ENCODE data around the gene BCL7A. TPM values are rescaled to one million over a fixed set of nuclear protein-coding genes. Genes with fewer than 3 reads are reported as not detected.

BCL7A gene
- total and polyA plus RNA-seq, 2 donors: 5.5 to 24.3 TPM

DNA sequence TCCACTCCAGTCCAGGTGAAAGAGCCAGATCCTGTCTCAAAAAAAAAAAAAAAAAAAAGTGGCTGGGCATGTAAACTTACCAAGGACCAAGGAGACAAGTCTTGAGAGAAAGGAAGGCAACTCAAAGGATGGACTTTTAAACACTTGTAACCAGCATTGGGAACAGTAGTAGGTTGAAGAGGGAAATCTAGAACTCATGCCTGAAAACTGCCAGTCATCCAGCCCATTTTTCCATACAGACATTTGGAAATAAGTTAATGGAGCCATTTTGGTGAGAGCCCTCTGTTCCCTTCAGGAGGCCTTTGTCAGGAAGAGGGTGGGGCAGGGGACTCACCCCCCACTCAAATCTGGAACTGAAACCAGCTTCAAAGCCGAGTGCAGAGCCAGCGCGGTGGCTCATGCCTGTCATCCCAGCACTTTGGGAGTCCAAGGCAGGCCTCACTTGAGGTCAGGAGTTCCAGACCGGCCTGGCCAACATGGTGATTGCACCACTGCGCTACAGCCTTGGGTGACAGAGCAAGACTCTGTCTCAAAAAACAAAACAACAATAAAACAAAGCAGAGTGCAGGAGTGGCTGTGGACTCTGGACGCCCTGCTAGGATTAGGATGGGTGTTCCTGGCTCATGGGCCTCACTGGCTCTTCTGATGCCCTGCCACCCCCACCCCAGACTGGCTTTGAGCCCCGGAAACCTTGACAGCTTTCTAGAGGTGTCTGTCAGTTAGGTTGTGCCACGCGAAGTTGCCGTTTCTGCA lies 55.2 kb downstream of the BCL7A start:
- DNase-seq (ENCODE audit: low read depth in 6 of 9, low spot score in 9 of 9): no peak

DNA sequence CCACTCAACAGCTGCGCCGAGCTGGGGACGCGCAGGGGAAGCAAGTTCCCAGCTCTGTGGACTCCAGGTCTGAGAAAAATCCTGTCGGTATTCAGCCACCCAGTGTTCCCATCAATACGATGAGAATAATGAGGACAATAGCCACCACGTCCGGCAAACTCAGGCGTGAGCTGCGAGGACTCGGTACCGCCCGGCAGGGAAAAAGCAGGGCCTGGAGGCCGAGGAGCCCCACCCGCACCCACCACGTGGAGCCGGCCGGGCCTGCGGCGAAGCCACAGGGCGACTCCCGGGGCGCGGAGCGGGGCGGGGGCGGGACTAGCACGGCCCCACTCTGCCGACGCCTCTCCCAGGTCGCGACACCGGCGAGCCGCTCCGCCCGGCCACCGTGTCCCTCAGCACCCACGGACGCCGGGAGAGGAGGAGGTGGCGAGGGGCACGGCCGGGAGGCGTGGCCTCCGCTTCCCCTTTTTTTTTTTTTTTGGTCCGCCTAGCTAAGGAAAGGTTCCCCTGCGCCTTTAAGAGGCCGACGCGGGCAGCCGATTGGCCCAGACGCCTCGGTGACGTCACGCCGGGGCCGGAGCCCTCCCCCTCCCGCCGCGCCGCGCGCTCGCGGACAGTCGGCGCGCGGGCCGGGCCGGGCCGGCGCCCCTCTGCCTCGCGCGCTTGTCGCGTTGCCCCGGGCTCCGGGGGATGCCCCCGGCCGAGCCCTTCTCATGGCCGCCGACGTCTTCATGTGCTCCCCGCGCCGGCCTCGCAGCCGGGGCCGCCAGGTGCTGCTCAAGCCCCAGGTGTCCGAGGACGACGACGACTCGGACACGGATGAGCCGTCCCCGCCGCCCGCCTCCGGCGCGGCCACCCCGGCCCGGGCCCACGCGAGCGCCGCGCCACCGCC lies 56.7 kb downstream of the BCL7A start, which contains the start of gene MLXIP:
Gene MLXIP (plus strand): TSS at position 616 of the 892 bp plus-strand sequence. CDS start 98 bp downstream, at position 714.
- H3K27ac ChIP-seq (ENCODE audit: low read depth in 1 of 2, low read length in 1 of 2): peak within 1 kb of the TSS; percentile 90 to 91
- H3K27me3 ChIP-seq (ENCODE audit: control insufficient read depth in 2 of 2, insufficient read depth in 1 of 2, low read length in 1 of 2): no peaks in the 10 kb centered on the region
- H3K4me1 ChIP-seq (ENCODE audit: control insufficient read depth in 2 of 2, insufficient read depth in 2 of 2, low read length in 2 of 2): peaks cover 19 to 49% of the 10 kb centered on the region in 2 donors
- H3K9me3 ChIP-seq (ENCODE audit: control insufficient read depth in 2 of 2, insufficient read depth in 1 of 2, low read length in 1 of 2): peaks cover 0 to 2% of the 10 kb centered on the region in 2 donors
- H3K36me3 ChIP-seq (ENCODE audit: control insufficient read depth in 2 of 2, insufficient read depth in 2 of 2, low read length in 1 of 2): no peaks in the 10 kb centered on the region
- peak in 8 of 9 donors; percentile 69 to 94 (median 82) for DNase-seq (ENCODE audit: low read depth in 6 of 9, low spot score in 9 of 9)
- WGBS: under 1% methylated on average over 113 of the region's 113 CpGs
- H3K4me3 ChIP-seq (ENCODE audit: low read length in 2 of 2): peak within 1 kb of the TSS; percentile 91 to 95

More for the DNA sequence above, 55.2 kb downstream of the BCL7A start:
- H3K4me1 ChIP-seq (ENCODE audit: control insufficient read depth in 2 of 2, insufficient read depth in 2 of 2, low read length in 2 of 2): peaks cover 7 to 39% of the 10 kb centered on the region in 2 donors
- H3K27me3 ChIP-seq (ENCODE audit: control insufficient read depth in 2 of 2, insufficient read depth in 1 of 2, low read length in 1 of 2): no peaks in the 10 kb centered on the region
- H3K4me3 ChIP-seq (ENCODE audit: low read length in 2 of 2): no peak overlapping the region
- H3K36me3 ChIP-seq (ENCODE audit: control insufficient read depth in 2 of 2, insufficient read depth in 2 of 2, low read length in 1 of 2): no peaks in the 10 kb centered on the region
- 93% methylated on average over 10 of the region's 10 CpGs for WGBS
- peaks cover 0 to 2% of the 10 kb centered on the region in 2 donors for H3K9me3 ChIP-seq (ENCODE audit: control insufficient read depth in 2 of 2, insufficient read depth in 1 of 2, low read length in 1 of 2)
- H3K27ac ChIP-seq (ENCODE audit: low read depth in 1 of 2, low read length in 1 of 2): no peak overlapping the region

DNA sequence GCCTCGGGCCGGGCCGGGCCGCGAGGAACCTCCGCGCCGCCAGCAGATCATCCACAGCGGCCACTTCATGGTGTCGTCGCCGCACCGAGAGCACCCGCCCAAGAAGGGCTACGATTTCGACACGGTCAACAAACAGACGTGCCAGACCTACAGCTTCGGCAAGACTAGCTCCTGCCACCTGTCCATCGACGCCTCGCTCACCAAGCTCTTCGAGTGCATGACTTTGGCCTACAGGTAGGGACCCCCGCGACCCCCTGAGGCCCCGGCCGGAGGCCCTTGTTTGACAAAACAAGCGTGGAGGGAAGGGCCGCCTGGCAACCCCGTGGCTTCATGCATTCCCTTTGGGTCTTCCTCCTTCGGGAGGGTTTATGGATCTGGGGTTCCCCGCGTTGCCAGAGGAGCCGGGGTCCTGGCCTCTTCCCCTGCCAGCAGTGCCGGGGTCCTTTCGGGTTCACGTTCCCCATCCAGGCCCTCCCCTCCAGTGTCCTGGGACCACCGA lies 57.4 kb downstream of the BCL7A start:
- Histone ChIP-seq H3K27me3 (ENCODE audit: control insufficient read depth in 2 of 2, insufficient read depth in 1 of 2, low read length in 1 of 2) (no peaks in the 10 kb centered on the region), H3K36me3 (ENCODE audit: control insufficient read depth in 2 of 2, insufficient read depth in 2 of 2, low read length in 1 of 2) (peaks cover 0 to 2% of the 10 kb centered on the region in 2 donors), H3K4me3 (ENCODE audit: low read length in 2 of 2) (peak overlapping the region; percentile 91 to 95), H3K27ac (ENCODE audit: low read depth in 1 of 2, low read length in 1 of 2) (peak overlapping the region; percentile 90 to 91), H3K9me3 (ENCODE audit: control insufficient read depth in 2 of 2, insufficient read depth in 1 of 2, low read length in 1 of 2) (peaks cover 0 to 2% of the 10 kb centered on the region in 2 donors), H3K4me1 (ENCODE audit: control insufficient read depth in 2 of 2, insufficient read depth in 2 of 2, low read length in 2 of 2) (peaks cover 19 to 56% of the 10 kb centered on the region in 2 donors)
- under 1% methylated on average over 38 of the region's 38 CpGs for WGBS
- peak in 1 of 9 donors; percentile 50 for DNase-seq (ENCODE audit: low read depth in 6 of 9, low spot score in 9 of 9)

DNA sequence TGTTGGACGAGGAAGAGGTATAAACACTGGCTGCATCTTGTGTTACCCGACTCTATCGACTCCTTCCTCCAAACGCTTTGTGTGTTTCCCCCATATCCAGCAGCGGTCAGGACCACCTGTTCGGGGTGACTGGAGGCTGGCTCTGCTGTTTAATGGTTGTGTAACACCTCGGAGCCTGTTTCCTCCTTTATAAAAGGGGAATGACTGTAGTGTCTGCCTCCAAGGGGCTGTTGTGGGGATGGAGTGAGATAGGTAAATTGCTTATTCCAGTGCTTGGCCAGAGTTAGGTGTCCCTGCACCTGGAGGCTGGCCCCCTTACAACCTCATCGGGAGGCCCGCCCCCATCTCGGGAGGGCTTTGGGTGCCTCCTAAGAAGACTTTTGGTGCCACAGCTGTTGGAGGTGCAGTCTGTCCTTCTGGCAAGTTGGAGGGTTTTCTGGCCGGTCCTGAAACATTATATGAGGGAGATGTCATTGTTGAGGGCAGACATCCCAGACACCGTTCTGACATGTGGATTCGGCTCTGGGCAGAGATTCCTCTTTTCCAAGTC lies 57.9 kb downstream of the BCL7A start:
- Histone ChIP-seq H3K36me3 (ENCODE audit: control insufficient read depth in 2 of 2, insufficient read depth in 2 of 2, low read length in 1 of 2) (peaks cover 0 to 5% of the 10 kb centered on the region in 2 donors), H3K27me3 (ENCODE audit: control insufficient read depth in 2 of 2, insufficient read depth in 1 of 2, low read length in 1 of 2) (no peaks in the 10 kb centered on the region), H3K27ac (ENCODE audit: low read depth in 1 of 2, low read length in 1 of 2) (peak overlapping the region; percentile 90 to 91), H3K4me3 (ENCODE audit: low read length in 2 of 2) (peak overlapping the region; percentile 91 to 95), H3K9me3 (ENCODE audit: control insufficient read depth in 2 of 2, insufficient read depth in 1 of 2, low read length in 1 of 2) (peaks cover 0 to 2% of the 10 kb centered on the region in 2 donors), H3K4me1 (ENCODE audit: control insufficient read depth in 2 of 2, insufficient read depth in 2 of 2, low read length in 2 of 2) (peaks cover 23 to 62% of the 10 kb centered on the region in 2 donors)
- DNase-seq (ENCODE audit: low read depth in 6 of 9, low spot score in 9 of 9): peak in 1 of 9 donors; percentile 65
- WGBS: under 1% methylated on average over 13 of the region's 13 CpGs

DNA sequence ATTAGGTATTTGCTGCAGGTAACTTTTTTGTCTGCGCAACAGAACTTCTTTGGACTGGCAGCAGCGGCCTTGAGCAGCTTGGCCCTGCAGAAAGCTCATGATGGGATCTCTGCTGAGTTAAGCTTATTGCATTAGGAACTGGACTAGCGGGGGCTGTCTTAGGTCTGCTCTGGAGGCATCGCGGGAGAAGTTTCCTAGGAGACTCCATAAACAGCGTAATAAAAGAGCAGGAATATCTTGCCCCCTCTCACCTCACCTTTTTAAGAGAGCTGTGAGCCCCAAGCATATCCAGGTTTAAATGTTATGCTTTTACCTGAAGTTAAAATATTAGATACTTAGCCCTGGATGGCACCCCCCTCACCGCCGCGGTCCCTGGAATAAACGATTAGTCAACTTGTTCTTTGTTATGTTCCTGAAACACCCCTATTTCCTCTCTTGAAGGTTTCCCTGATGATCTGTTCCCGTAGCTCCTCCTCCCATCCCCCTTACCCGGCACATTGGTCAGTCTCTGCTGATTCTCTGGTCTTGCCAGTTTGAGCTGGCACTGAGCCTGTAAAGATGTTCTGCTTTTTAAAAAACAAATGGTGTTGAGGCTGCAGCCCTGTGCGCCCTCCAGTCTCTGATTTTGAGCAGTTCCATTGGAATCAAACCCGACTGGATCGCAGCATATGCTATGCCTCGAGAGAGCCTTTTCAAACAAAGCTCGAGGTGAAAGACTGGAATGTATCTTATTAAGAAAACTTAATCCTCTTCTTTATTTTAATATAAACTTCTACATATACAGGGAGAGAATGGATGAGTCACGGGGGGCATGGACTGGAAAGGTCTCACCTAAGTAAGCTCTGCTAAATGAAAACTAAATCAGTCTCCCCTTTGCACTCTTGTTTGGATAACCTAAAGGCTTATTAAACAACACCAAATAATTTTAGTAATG lies 58.7 kb downstream of the BCL7A start:
- Histone ChIP-seq H3K27me3 (ENCODE audit: control insufficient read depth in 2 of 2, insufficient read depth in 1 of 2, low read length in 1 of 2) (no peaks in the 10 kb centered on the region), H3K9me3 (ENCODE audit: control insufficient read depth in 2 of 2, insufficient read depth in 1 of 2, low read length in 1 of 2) (peaks cover 0 to 2% of the 10 kb centered on the region in 2 donors), H3K27ac (ENCODE audit: low read depth in 1 of 2, low read length in 1 of 2) (peak overlapping the region; percentile 90 to 91), H3K4me1 (ENCODE audit: control insufficient read depth in 2 of 2, insufficient read depth in 2 of 2, low read length in 2 of 2) (peaks cover 23 to 70% of the 10 kb centered on the region in 2 donors), H3K36me3 (ENCODE audit: control insufficient read depth in 2 of 2, insufficient read depth in 2 of 2, low read length in 1 of 2) (peaks cover 5 to 12% of the 10 kb centered on the region in 2 donors), H3K4me3 (ENCODE audit: low read length in 2 of 2) (peak overlapping the region; percentile 91 to 95)
- DNase-seq (ENCODE audit: low read depth in 6 of 9, low spot score in 9 of 9): peak in 1 of 9 donors; percentile 46
- 10% methylated on average over 18 of the region's 18 CpGs for WGBS

GRCh38 chr12:122081083-122081696 lies 59.5 kb downstream of the BCL7A start:
- H3K36me3 ChIP-seq (ENCODE audit: control insufficient read depth in 2 of 2, insufficient read depth in 2 of 2, low read length in 1 of 2): peaks cover 5 to 16% of the 10 kb centered on the region in 2 donors
- H3K27ac ChIP-seq (ENCODE audit: low read depth in 1 of 2, low read length in 1 of 2): peak overlapping the region; percentile 91 to 94
- H3K4me1 ChIP-seq (ENCODE audit: control insufficient read depth in 2 of 2, insufficient read depth in 2 of 2, low read length in 2 of 2): peaks cover 30 to 77% of the 10 kb centered on the region in 2 donors
- WGBS: 60% methylated on average over 9 of the region's 9 CpGs
- H3K9me3 ChIP-seq (ENCODE audit: control insufficient read depth in 2 of 2, insufficient read depth in 1 of 2, low read length in 1 of 2): peaks cover 0 to 2% of the 10 kb centered on the region in 2 donors
- peak overlapping the region; percentile 91 to 95 for H3K4me3 ChIP-seq (ENCODE audit: low read length in 2 of 2)
- no peaks in the 10 kb centered on the region for H3K27me3 ChIP-seq (ENCODE audit: control insufficient read depth in 2 of 2, insufficient read depth in 1 of 2, low read length in 1 of 2)
- DNase-seq (ENCODE audit: low read depth in 6 of 9, low spot score in 9 of 9): no peak

DNA sequence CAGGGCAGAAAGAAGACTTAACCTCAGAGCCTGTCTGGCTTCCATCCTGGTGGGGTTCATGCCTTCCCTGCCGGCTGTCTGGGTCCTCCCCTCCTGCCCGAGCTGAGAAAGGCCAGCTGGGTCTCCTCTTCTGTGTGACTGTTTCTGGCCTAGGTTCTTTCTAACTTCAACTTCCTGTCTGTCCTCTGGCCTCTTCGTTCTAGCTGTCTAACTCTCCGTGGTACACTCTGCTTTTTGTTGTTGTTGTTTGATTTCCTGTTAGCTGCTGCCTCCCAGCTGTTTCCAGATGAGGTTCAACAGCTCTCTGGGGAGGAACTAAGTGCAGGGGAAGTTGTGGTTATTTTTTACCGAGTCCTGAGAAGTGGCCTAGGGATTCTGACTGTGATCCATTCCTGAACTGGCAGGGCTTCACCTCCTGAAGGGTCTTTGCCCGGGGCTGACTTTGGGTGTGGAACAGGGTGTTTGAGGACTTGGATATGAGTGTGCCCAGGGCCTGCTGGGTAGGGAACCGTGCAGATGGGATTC lies 60.1 kb downstream of the BCL7A start:
- peak overlapping the region; percentile 91 to 95 for H3K4me3 ChIP-seq (ENCODE audit: low read length in 2 of 2)
- H3K27me3 ChIP-seq (ENCODE audit: control insufficient read depth in 2 of 2, insufficient read depth in 1 of 2, low read length in 1 of 2): no peaks in the 10 kb centered on the region
- peaks cover 8 to 21% of the 10 kb centered on the region in 2 donors for H3K36me3 ChIP-seq (ENCODE audit: control insufficient read depth in 2 of 2, insufficient read depth in 2 of 2, low read length in 1 of 2)
- peaks cover 0 to 2% of the 10 kb centered on the region in 2 donors for H3K9me3 ChIP-seq (ENCODE audit: control insufficient read depth in 2 of 2, insufficient read depth in 1 of 2, low read length in 1 of 2)
- H3K4me1 ChIP-seq (ENCODE audit: control insufficient read depth in 2 of 2, insufficient read depth in 2 of 2, low read length in 2 of 2): peaks cover 36 to 83% of the 10 kb centered on the region in 2 donors
- under 1% methylated on average over 7 of the region's 7 CpGs for WGBS
- H3K27ac ChIP-seq (ENCODE audit: low read depth in 1 of 2, low read length in 1 of 2): peak overlapping the region; percentile 91 to 94
- DNase-seq (ENCODE audit: low read depth in 6 of 9, low spot score in 9 of 9): peak in 6 of 9 donors; percentile 56 to 90 (median 76)

All from thymus (tissue), 11 donors.